H9 (cell line): ENCODE results near the gene PREPL. TPM values are rescaled to one million over a fixed set of nuclear protein-coding genes. Genes with fewer than 3 reads are reported as not detected.

ENCODE experiments used
- DNase-seq: peaks from one replicate; pipeline ENCODE4 v3.0.0-alpha.2; 2017
- H2AFZ ChIP-seq: one replicate; pipeline ENCODE4 v1.6.1; 2013; ENCODE audit warnings: mild to moderate bottlenecking, low read length, control low read depth, moderate library complexity
- H2AK5ac ChIP-seq: 2 replicates; pipeline ENCODE4 v1.6.1; 2013; ENCODE audit warnings: low read length, control low read depth, mixed read lengths; ENCODE audit not compliant: insufficient read length
- H2BK120ac ChIP-seq: one replicate; pipeline ENCODE4 v1.6.1; 2013; ENCODE audit warnings: low read depth, mild to moderate bottlenecking, low read length, control low read depth, inconsistent platforms; ENCODE audit not compliant: poor library complexity, severe bottlenecking
- H2BK12ac ChIP-seq: 2 replicates; pipeline ENCODE4 v1.6.1; 2013; ENCODE audit warnings: low read length, control low read depth, mixed read lengths, low read depth; ENCODE audit not compliant: insufficient read length
- H2BK15ac ChIP-seq: 2 replicates; pipeline ENCODE4 v1.6.1; 2013; ENCODE audit warnings: low read depth, low read length, control low read depth
- H2BK20ac ChIP-seq: one replicate; pipeline ENCODE4 v1.6.1; 2013; ENCODE audit warnings: low read depth, mild to moderate bottlenecking, low read length, control low read depth, inconsistent platforms; ENCODE audit not compliant: poor library complexity, severe bottlenecking
- H2BK5ac ChIP-seq: 2 replicates; pipeline ENCODE4 v1.6.1; 2013; ENCODE audit warnings: low read length, control low read depth, mixed read lengths; ENCODE audit not compliant: insufficient read length
- H3K14ac ChIP-seq: 2 replicates; pipeline ENCODE4 v1.6.1; 2013; ENCODE audit warnings: low read length, control low read depth; ENCODE audit not compliant: insufficient read depth
- H3K18ac ChIP-seq: 2 replicates; pipeline ENCODE4 v1.6.1; 2013; ENCODE audit warnings: low read depth, mild to moderate bottlenecking, mixed read lengths, low read length, control low read depth; ENCODE audit not compliant: insufficient read length
- H3K23ac ChIP-seq: 2 replicates; pipeline ENCODE4 v1.6.1; 2013; ENCODE audit warnings: low read length, control low read depth, mixed read lengths, low read depth; ENCODE audit not compliant: insufficient read length
- H3K23me2 ChIP-seq: 2 replicates; pipeline ENCODE4 v1.6.1; 2013; ENCODE audit warnings: low read depth, mild to moderate bottlenecking, mixed read lengths, low read length, control low read depth; ENCODE audit not compliant: insufficient read length, poor library complexity, severe bottlenecking
- H3K27ac ChIP-seq: 2 replicates; pipeline ENCODE4 v1.5.1; 2013; ENCODE audit warnings: low read length, control low read depth, mixed read lengths, low read depth; ENCODE audit not compliant: insufficient read length
- H3K27me3 ChIP-seq: 2 replicates; pipeline ENCODE4 v1.6.1; 2013; ENCODE audit warnings: low read length, control low read depth, inconsistent platforms; ENCODE audit not compliant: insufficient read depth
- H3K4ac ChIP-seq: 2 replicates; pipeline ENCODE4 v1.6.1; 2013; ENCODE audit warnings: low read depth, mild to moderate bottlenecking, control low read depth, inconsistent platforms, low read length, moderate library complexity
- H3K4me1 ChIP-seq: 2 replicates; pipeline ENCODE4 v1.6.1; 2013; ENCODE audit warnings: low read length, control low read depth, inconsistent platforms; ENCODE audit not compliant: insufficient read depth
- H3K4me2 ChIP-seq: 2 replicates; pipeline ENCODE4 v1.6.1; 2013; ENCODE audit warnings: low read length, control low read depth, mixed read lengths; ENCODE audit not compliant: insufficient read length, insufficient read depth
- H3K56ac ChIP-seq: 2 replicates; pipeline ENCODE4 v1.6.1; 2013; ENCODE audit warnings: low read depth, mild to moderate bottlenecking, mixed read lengths, low read length, control low read depth; ENCODE audit not compliant: insufficient read length
- H3K79me1 ChIP-seq: 2 replicates; pipeline ENCODE4 v1.6.1; 2013; ENCODE audit warnings: low read depth, mild to moderate bottlenecking, moderate library complexity, low read length, control low read depth, inconsistent platforms; ENCODE audit not compliant: insufficient read depth, poor library complexity, severe bottlenecking
- H3K79me2 ChIP-seq: 2 replicates; pipeline ENCODE4 v1.6.1; 2013; ENCODE audit warnings: low read length, control low read depth, inconsistent platforms; ENCODE audit not compliant: insufficient read depth
- H3K9ac ChIP-seq: 2 replicates; pipeline ENCODE4 v1.6.1; 2013; ENCODE audit warnings: low read length, control low read depth, mixed read lengths; ENCODE audit not compliant: insufficient read length; ENCODE audit errors: extremely low read depth
- H3K9me3 ChIP-seq: one replicate; pipeline ENCODE4 v1.6.1; 2013; ENCODE audit warnings: low read depth, low read length, inconsistent platforms; ENCODE audit not compliant: control insufficient read depth
- H3T11ph ChIP-seq: one replicate; pipeline ENCODE4 v1.6.1; 2013; ENCODE audit warnings: mild to moderate bottlenecking, low read length, control low read depth, inconsistent platforms
- H4K20me1 ChIP-seq: one replicate; pipeline ENCODE4 v1.6.1; 2013; ENCODE audit not compliant: control insufficient read depth, insufficient read length, insufficient read depth
- H4K5ac ChIP-seq: 2 replicates; pipeline ENCODE4 v1.6.1; 2013; ENCODE audit warnings: low read depth, mild to moderate bottlenecking, mixed read lengths, low read length, control low read depth; ENCODE audit not compliant: insufficient read length
- H4K8ac ChIP-seq: replicated peaks from 2 replicates; pipeline ENCODE4 v1.6.1; 2013; ENCODE audit warnings: low read length, control low read depth, mixed read lengths, low read depth; ENCODE audit not compliant: insufficient read length
- H4K91ac ChIP-seq: 2 replicates; pipeline ENCODE4 v1.6.1; 2013; ENCODE audit warnings: low read depth, mild to moderate bottlenecking, moderate library complexity, mixed read lengths, low read length, control low read depth; ENCODE audit not compliant: insufficient read length
- H3K27ac Mint-ChIP-seq, 3 experiments: 2 replicates in 2 of 3; 3 replicates in 1 of 3; pipeline ENCODE4 v1.8.0; 2020 to 2021; ENCODE audit warnings: mixed read lengths in 3 of 3, mild to moderate bottlenecking in 1 of 3, moderate library complexity in 1 of 3
- H3K27me3 Mint-ChIP-seq: 2 replicates; pipeline ENCODE4 v1.8.0; 2021; ENCODE audit warnings: low read depth, mild to moderate bottlenecking, moderate library complexity, mixed read lengths
- H3K36me3 Mint-ChIP-seq, 3 experiments: 2 replicates in 2 of 3; 3 replicates in 1 of 3; pipeline ENCODE4 v1.8.0; 2020 to 2021; ENCODE audit warnings: low read depth in 3 of 3, mixed read lengths in 3 of 3; ENCODE audit not compliant: insufficient read depth in 1 of 3
- H3K4me1 Mint-ChIP-seq, 2 experiments: 2 replicates each; pipeline ENCODE4 v1.8.0; 2020; ENCODE audit warnings: mixed read lengths in 2 of 2
- H3K4me3 Mint-ChIP-seq, 2 experiments: 2 replicates in 1 of 2; 3 replicates in 1 of 2; pipeline ENCODE4 v1.8.0; 2020 to 2021; ENCODE audit warnings: mild to moderate bottlenecking in 2 of 2, mixed read lengths in 2 of 2, moderate library complexity in 1 of 2
- H3K9me3 Mint-ChIP-seq, 2 experiments: 2 replicates in 1 of 2; 3 replicates in 1 of 2; pipeline ENCODE4 v1.8.0; 2020; ENCODE audit warnings: mild to moderate bottlenecking in 2 of 2, mixed read lengths in 2 of 2, moderate library complexity in 1 of 2
- WGBS: extraction: QIAGEN DNeasy Blood & Tissue Kit; methylation state at CpG from one replicate; pipeline ENCODE4 v1.1.7; 2013; ENCODE audit warnings: missing lambda C conversion rate, low lambda C conversion rate, mixed read lengths; ENCODE audit not compliant: insufficient read length; ENCODE audit errors: extremely low coverage; 5-methylcytosine and 5-hydroxymethylcytosine counted together
- total RNA-seq: library from RNA; stranded (reverse); gene quantifications from 2 replicates; pipeline ENCODE4 v1.2.1, GENCODE V29; 2021
- TF ChIP-seq, protein P1 (sequence below): fragments of 200-600 bp; sonication (generic); conservative IDR thresholded peaks from 3 replicates; pipeline ENCODE4 v1.8.0; 2021; ENCODE audit warnings: antibody characterized with exemption, mild to moderate bottlenecking

The PREPL gene
- total RNA-seq, 1 experiment from 2014 or later = 30.1 TPM

DNA sequence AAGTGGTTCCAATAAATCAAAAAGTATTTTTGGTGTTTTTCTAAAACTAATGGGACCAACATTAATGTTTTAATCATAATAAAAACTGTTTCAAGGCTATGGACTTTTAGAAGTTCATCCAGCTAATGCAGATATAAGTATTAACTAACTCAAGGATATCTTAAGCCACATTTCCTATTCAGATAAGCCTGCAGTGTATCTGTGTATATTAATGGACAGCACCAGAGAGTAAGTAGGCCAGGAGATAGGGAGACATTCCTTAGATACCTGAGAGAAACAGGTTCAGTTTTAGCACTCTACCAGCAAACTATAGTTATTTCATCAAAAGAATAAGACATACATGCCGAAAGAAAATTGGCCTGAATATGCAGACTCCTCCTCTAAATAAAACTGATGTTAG, 27.3 kb downstream of the PREPL start:
- Histone ChIP-seq H3K9me3 (no peaks in the 10 kb centered on the region), H2BK5ac (no peak overlapping the region), H2BK20ac (no peak overlapping the region), H3K23me2 (no peaks in the 10 kb centered on the region), H4K91ac (no peak overlapping the region), H3K9ac (no peak overlapping the region), H3K23ac (no peak overlapping the region), H4K8ac (no peak overlapping the region), H2AK5ac (no peak overlapping the region), H3K79me1 (no peaks in the 10 kb centered on the region), H3K27ac (no peak overlapping the region), H4K5ac (no peak overlapping the region), H3K14ac (no peak overlapping the region), H4K20me1 (no peaks in the 10 kb centered on the region), H3K18ac (no peak overlapping the region), H3K27me3 (no peaks in the 10 kb centered on the region), H3K56ac (no peak overlapping the region), H3K4me2 (no peak overlapping the region), H3K4me1 (no peaks in the 10 kb centered on the region), H3K79me2 (no peaks in the 10 kb centered on the region), H3T11ph (no peak overlapping the region), H2BK12ac (no peak overlapping the region), H2AFZ (no peak overlapping the region), H2BK15ac (no peak overlapping the region), H3K4ac (no peak overlapping the region), H2BK120ac (no peak overlapping the region)
- TF ChIP-seq, protein P1, sequence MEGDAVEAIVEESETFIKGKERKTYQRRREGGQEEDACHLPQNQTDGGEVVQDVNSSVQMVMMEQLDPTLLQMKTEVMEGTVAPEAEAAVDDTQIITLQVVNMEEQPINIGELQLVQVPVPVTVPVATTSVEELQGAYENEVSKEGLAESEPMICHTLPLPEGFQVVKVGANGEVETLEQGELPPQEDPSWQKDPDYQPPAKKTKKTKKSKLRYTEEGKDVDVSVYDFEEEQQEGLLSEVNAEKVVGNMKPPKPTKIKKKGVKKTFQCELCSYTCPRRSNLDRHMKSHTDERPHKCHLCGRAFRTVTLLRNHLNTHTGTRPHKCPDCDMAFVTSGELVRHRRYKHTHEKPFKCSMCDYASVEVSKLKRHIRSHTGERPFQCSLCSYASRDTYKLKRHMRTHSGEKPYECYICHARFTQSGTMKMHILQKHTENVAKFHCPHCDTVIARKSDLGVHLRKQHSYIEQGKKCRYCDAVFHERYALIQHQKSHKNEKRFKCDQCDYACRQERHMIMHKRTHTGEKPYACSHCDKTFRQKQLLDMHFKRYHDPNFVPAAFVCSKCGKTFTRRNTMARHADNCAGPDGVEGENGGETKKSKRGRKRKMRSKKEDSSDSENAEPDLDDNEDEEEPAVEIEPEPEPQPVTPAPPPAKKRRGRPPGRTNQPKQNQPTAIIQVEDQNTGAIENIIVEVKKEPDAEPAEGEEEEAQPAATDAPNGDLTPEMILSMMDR = no peak
- H3K4me3 Mint-ChIP-seq = no peak overlapping the region
- no peaks in the 10 kb centered on the region for H3K4me1 Mint-ChIP-seq
- no peaks in the 10 kb centered on the region for H3K9me3 Mint-ChIP-seq
- no peak for DNase-seq
- peaks cover 13 to 44% (median 26%) of the 10 kb centered on the region in 3 experiments for H3K36me3 Mint-ChIP-seq
- no peaks in the 10 kb centered on the region for H3K27me3 Mint-ChIP-seq
- no CpG with 5 or more reads among the region's 1 CpG for WGBS
- no peak overlapping the region for H3K27ac Mint-ChIP-seq
